ENCODE data around the gene GPATCH8. TPM values are rescaled to one million over a fixed set of nuclear protein-coding genes. Genes with fewer than 3 reads are reported as not detected.

GPATCH8 gene
- total RNA-seq, 1 experiment from 2014 or later = 40.8 TPM

GRCh38 chr17:44416558-44417289 lies 86.5 kb downstream of the GPATCH8 start:
- peak overlapping the region; percentile 82 for H3K27ac Mint-ChIP-seq (ENCODE audit: low read depth, unreplicated experiment)
- no TSS peak for BruUV-seq (replicated peaks)
- TF ChIP-seq CTCF (IDR thresholded peaks at IDR 0.05; ENCODE audit: unreplicated experiment) = no peak
- intact Hi-C loops (cut with micrococcal nuclease) = loop anchor here (5.0 kb wide), 1 partner anchor 86 kb away; the partner anchor contains the start of gene GPATCH8
- no peak overlapping the region for H3K4me3 Mint-ChIP-seq (ENCODE audit: unreplicated experiment)
- CTCF ChIA-PET = interaction anchor here (1.4 to 1.5 kb wide), 2 partner anchors 16 to 17 kb away, joined by 3 to 5 read pairs; no protein-coding TSS in a partner anchor
- H3K27me3 Mint-ChIP-seq (ENCODE audit: insufficient read depth, unreplicated experiment) = no peaks in the 10 kb centered on the region
- peaks cover 14% of the 10 kb centered on the region for H3K4me1 Mint-ChIP-seq (ENCODE audit: insufficient read depth, unreplicated experiment)
- POLR2A ChIA-PET = interaction anchor here (0.6 to 2.5 kb wide), 9 partner anchors 10 to 900 kb away, joined by 3 to 11 read pairs (median 5); partner anchors contain the start of genes GPATCH8 and MAP3K14
- DNase-seq (ENCODE audit: unreplicated experiment) = peak; percentile 5
- no peaks in the 10 kb centered on the region for H3K9me3 Mint-ChIP-seq (ENCODE audit: unreplicated experiment)
- H3K36me3 Mint-ChIP-seq (ENCODE audit: insufficient read depth, unreplicated experiment) = peaks cover 41% of the 10 kb centered on the region

DNA sequence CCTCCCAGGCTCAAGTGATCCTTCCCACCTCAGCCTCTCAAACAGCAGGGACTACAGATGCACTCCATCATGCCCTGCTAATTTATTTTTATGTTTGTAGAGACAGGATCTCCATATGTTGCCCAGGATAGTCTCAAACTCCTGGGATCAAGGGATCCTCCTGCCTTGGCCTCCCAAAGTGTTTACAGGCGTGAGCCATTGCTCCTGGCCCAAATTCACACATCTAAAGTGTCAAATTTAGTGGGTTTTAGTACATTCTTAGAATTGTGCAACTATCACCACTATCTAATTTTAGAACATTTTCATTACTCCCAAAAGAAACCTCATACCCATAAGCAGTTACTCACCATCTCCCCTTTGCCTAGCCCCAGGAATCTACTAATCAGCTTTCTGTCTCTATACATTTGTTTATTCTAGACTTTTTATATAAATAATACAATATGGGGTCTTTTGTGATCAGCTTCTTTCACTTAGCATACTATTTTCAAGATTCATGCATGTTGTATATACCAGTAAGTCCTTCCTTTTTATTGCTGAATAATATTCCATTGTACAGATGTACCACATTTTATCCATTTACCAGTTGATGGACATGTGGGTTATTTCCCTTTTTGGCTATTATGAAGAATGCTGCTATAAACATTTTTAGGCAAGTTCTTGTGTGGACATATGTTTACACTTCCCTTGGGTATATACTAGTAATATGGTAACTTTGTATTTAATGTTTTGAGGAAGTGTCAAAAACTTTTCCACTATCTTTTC lies 88.6 kb downstream of the GPATCH8 start:
- CTCF ChIA-PET = interaction anchor here (0.9 to 1.1 kb wide), 2 partner anchors 14 to 373 kb away, joined by 4 read pairs; no protein-coding TSS in a partner anchor
- TF ChIP-seq CTCF (IDR thresholded peaks at IDR 0.05; ENCODE audit: unreplicated experiment) = no peak
- H3K4me3 Mint-ChIP-seq (ENCODE audit: unreplicated experiment) = no peak overlapping the region
- POLR2A ChIA-PET = interaction anchor here (1.2 kb wide), 1 partner anchor 16 kb away, joined by 6 read pairs; no protein-coding TSS in a partner anchor
- H3K27ac Mint-ChIP-seq (ENCODE audit: low read depth, unreplicated experiment) = no peak overlapping the region
- intact Hi-C loops (cut with micrococcal nuclease) = loop anchor here (5.0 kb wide), 1 partner anchor 88 kb away; the partner anchor contains the start of gene GPATCH8
- DNase-seq (ENCODE audit: unreplicated experiment) = no peak
- no peaks in the 10 kb centered on the region for H3K9me3 Mint-ChIP-seq (ENCODE audit: unreplicated experiment)
- H3K27me3 Mint-ChIP-seq (ENCODE audit: insufficient read depth, unreplicated experiment) = no peaks in the 10 kb centered on the region
- H3K4me1 Mint-ChIP-seq (ENCODE audit: insufficient read depth, unreplicated experiment) = peaks cover 14% of the 10 kb centered on the region
- H3K36me3 Mint-ChIP-seq (ENCODE audit: insufficient read depth, unreplicated experiment) = peaks cover 41% of the 10 kb centered on the region
- no TSS peak for BruUV-seq (replicated peaks)

DNA sequence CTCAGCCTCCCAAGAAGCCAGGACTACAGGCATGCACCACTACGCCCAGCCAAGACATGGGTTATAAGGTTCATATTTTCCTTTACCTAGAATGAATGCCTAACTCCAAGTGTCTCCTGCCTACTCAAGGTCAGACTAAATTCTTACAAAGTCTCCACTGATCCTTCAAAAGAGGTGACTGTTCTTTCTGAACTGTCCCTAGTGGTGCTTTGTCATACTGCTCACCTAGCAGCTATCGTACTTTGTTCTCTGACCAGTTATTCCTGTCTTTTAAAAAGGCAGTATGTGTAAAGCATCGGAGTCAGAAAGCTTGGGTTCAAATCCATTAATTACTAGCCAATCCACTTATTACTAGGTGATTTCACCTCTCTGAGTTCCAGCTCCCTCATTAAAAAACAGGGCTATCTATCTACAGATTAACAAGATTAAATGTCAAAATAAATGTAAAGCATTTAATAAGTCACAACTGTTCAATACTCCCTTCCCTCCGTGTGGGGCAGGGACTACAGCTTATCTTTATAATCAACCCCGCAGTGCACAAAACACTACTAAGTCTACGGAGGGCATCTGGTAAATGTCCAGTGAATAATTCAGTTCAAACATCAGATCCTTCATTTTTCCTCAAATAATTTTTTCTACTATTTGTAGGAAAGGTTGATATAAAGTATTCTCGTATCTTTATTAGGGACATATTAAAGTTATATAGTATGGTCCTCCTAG lies 93.7 kb downstream of the GPATCH8 start:
- Mint-ChIP-seq H3K4me3 (ENCODE audit: unreplicated experiment) (no peak overlapping the region), H3K27me3 (ENCODE audit: insufficient read depth, unreplicated experiment) (no peaks in the 10 kb centered on the region), H3K27ac (ENCODE audit: low read depth, unreplicated experiment) (no peak overlapping the region), H3K4me1 (ENCODE audit: insufficient read depth, unreplicated experiment) (no peaks in the 10 kb centered on the region), H3K9me3 (ENCODE audit: unreplicated experiment) (no peaks in the 10 kb centered on the region), H3K36me3 (ENCODE audit: insufficient read depth, unreplicated experiment) (peaks cover 27% of the 10 kb centered on the region)
- no peak for DNase-seq (ENCODE audit: unreplicated experiment)
- POLR2A ChIA-PET = interaction anchor here (0.7 kb wide), 1 partner anchor 94 kb away, joined by 3 read pairs; the partner anchor contains the start of gene GPATCH8
- CTCF ChIA-PET = interaction anchor here (0.6 to 2.1 kb wide), 3 partner anchors 10 to 438 kb away, joined by 3 to 8 read pairs (median 3); no protein-coding TSS in a partner anchor
- BruUV-seq (replicated peaks) = no TSS peak
- TF ChIP-seq CTCF (IDR thresholded peaks at IDR 0.05; ENCODE audit: unreplicated experiment) = no peak
- intact Hi-C loops (cut with micrococcal nuclease) = loop anchor here (10.0 kb wide), 1 partner anchor 225 kb away; no protein-coding TSS in a partner anchor
